SK-N-MC (cell line): ENCODE data around the gene CUX1.

Source experiments
- EZH2 ChIP-seq: fragments of 200-600 bp; sonication (generic); IDR thresholded peaks from one replicate; pipeline ENCODE4 v1.6.1; 2017; ENCODE audit warnings: antibody characterized with exemption
- POLR2AphosphoS5 ChIP-seq: IDR thresholded peaks from 2 replicates; pipeline ENCODE4 v1.6.1; 2012; ENCODE audit warnings: mild to moderate bottlenecking, low read depth, low read length, borderline replicate concordance

DNA sequence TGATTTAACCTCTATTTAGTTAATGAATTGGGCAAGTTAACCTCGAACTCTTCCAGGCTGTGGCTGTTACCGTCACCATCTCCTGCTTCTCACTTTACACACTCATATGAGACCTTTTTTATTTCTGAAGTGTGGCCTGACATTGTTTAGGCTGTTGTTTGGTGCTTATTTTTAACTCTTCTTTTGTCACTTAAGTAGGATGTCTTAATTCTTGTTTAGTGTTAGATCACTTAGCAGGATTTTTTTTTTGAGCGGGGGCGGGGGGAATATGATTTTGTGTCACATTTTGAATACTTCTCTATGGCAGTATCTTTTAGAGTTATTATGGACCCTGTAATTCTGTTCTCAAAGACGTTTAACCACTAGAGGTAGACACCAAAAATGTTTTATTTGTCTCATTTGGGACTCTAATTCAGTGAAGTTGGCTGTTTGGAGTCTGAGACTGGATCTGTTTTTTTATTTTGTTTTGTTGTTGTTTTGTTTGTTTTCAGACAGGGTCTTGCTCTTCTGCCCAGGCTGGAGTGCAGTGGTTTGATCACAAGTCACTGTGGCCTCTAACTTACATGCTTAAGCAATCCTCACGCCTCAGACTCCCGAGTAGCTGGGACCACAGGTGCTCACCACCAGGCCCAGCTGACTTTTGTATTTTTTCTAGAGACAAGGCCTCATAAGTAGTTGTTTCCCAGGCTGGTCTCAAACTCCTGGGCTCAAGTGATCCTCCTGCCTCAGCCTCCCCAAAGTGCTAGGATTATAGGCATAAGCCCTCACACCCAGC lies 73.5 kb downstream of the CUX1 start:
- TF ChIP-seq EZH2 = no peak
- no peak for TF ChIP-seq POLR2AphosphoS5
